ENCODE results near the gene MYL2. TPM values are rescaled to one million over a fixed set of nuclear protein-coding genes. Genes with fewer than 3 reads are reported as not detected.

The MYL2 gene
- total RNA-seq, 6 experiments from 2014 or later: not detected

GRCh38 chr12:110913119-110914056 lies 7.0 kb downstream of the MYL2 start:
- Mint-ChIP-seq H3K4me3 (no peak overlapping the region), H3K27ac (no peak overlapping the region), H3K36me3 (ENCODE audit: low read depth) (no peaks in the 10 kb centered on the region), H3K9me3 (no peaks in the 10 kb centered on the region), H3K4me1 (ENCODE audit: low read depth) (peaks cover 11% of the 10 kb centered on the region; the same call in 1 of the 2 replicates), H3K27me3 (ENCODE audit: insufficient read depth) (peaks cover 13% of the 10 kb centered on the region)
- TF ChIP-seq CTCF (IDR thresholded peaks at IDR 0.05): no peak
- DNase-seq: no peak

- Mint-ChIP-seq H3K9me3 (no peaks in the 10 kb centered on the region), H3K36me3 (ENCODE audit: low read depth) (no peaks in the 10 kb centered on the region), H3K27ac (no peak overlapping the region), H3K27me3 (ENCODE audit: insufficient read depth) (peaks cover 17% of the 10 kb centered on the region), H3K4me1 (ENCODE audit: low read depth) (peaks cover 4% of the 10 kb centered on the region; the same call in 1 of the 2 replicates), H3K4me3 (no peak overlapping the region)
- DNase-seq: no peak
- TF ChIP-seq CTCF (IDR thresholded peaks at IDR 0.05): no peak
Measured at GRCh38 chr12:110912263-110912662, 8.1 kb downstream of the MYL2 start.

- H3K36me3 Mint-ChIP-seq (ENCODE audit: low read depth): no peaks in the 10 kb centered on the region
- no peak for TF ChIP-seq CTCF (IDR thresholded peaks at IDR 0.05)
- no peak overlapping the region for H3K4me3 Mint-ChIP-seq
- no peak for DNase-seq
- no peaks in the 10 kb centered on the region for H3K9me3 Mint-ChIP-seq
- no peaks in the 10 kb centered on the region; the same call in 1 of the 2 replicates for H3K4me1 Mint-ChIP-seq (ENCODE audit: low read depth)
- peaks cover 19% of the 10 kb centered on the region for H3K27me3 Mint-ChIP-seq (ENCODE audit: insufficient read depth)
- no peak overlapping the region for H3K27ac Mint-ChIP-seq
Measured at GRCh38 chr12:110908377-110909152, 11.8 kb downstream of the MYL2 start.

- no peak for TF ChIP-seq CTCF (IDR thresholded peaks at IDR 0.05)
- DNase-seq: no peak
- peaks cover 24% of the 10 kb centered on the region for H3K27me3 Mint-ChIP-seq (ENCODE audit: insufficient read depth)
- no peaks in the 10 kb centered on the region for H3K36me3 Mint-ChIP-seq (ENCODE audit: low read depth)
- no peak overlapping the region for H3K27ac Mint-ChIP-seq
- no peaks in the 10 kb centered on the region for H3K9me3 Mint-ChIP-seq
- H3K4me3 Mint-ChIP-seq: no peak overlapping the region
- H3K4me1 Mint-ChIP-seq (ENCODE audit: low read depth): no peaks in the 10 kb centered on the region; the same call in 1 of the 2 replicates
Measured at GRCh38 chr12:110907583-110907982, 12.8 kb downstream of the MYL2 start.

GRCh38 chr12:110906985-110907384 lies 13.4 kb downstream of the MYL2 start:
- no peak overlapping the region for H3K27ac Mint-ChIP-seq
- no peaks in the 10 kb centered on the region for H3K36me3 Mint-ChIP-seq (ENCODE audit: low read depth)
- no peak overlapping the region for H3K4me3 Mint-ChIP-seq

More at GRCh38 chr12:110906985-110907384, 13.4 kb downstream of the MYL2 start:
- no peaks in the 10 kb centered on the region for H3K9me3 Mint-ChIP-seq
- TF ChIP-seq CTCF (IDR thresholded peaks at IDR 0.05): no peak
- no peaks in the 10 kb centered on the region; the same call in 1 of the 2 replicates for H3K4me1 Mint-ChIP-seq (ENCODE audit: low read depth)
- H3K27me3 Mint-ChIP-seq (ENCODE audit: insufficient read depth): peaks cover 27% of the 10 kb centered on the region
- no peak for DNase-seq

Data from HFFc6 (cell line).